Ishikawa (cell line): ENCODE measurements around the gene BIRC3.
A peak's percentile ranks its signal among the peaks of the same experiment; 100 is the strongest.

Experiments used
- CREB1 ChIP-seq: IDR thresholded peaks from 2 replicates; pipeline ENCODE4 v1.6.1; 2012; ENCODE audit warnings: low read depth
- EP300 ChIP-seq: IDR thresholded peaks from 2 replicates; pipeline ENCODE4 v1.6.1; 2012; ENCODE audit warnings: borderline replicate concordance
- FOXM1 ChIP-seq: IDR thresholded peaks from 2 replicates; pipeline ENCODE4 v1.6.1; 2012; ENCODE audit warnings: low read depth, borderline replicate concordance
- MAX ChIP-seq: IDR thresholded peaks from 2 replicates; pipeline ENCODE4 v1.6.1; 2012
- NFIC ChIP-seq: IDR thresholded peaks from 2 replicates; pipeline ENCODE4 v1.6.1; 2012
- REST ChIP-seq: IDR thresholded peaks from 2 replicates; pipeline ENCODE4 v1.6.1; 2012; ENCODE audit warnings: low read depth, mild to moderate bottlenecking
- TAF1 ChIP-seq: IDR thresholded peaks from 2 replicates; pipeline ENCODE4 v1.6.1; 2012; ENCODE audit warnings: low read depth, mild to moderate bottlenecking
- TCF12 ChIP-seq: IDR thresholded peaks from 2 replicates; pipeline ENCODE4 v1.6.1; 2012; ENCODE audit warnings: low read depth
- TEAD4 ChIP-seq: IDR thresholded peaks from 2 replicates; pipeline ENCODE4 v1.6.1; 2012
- YY1 ChIP-seq: IDR thresholded peaks from 2 replicates; pipeline ENCODE4 v1.6.1; 2012; ENCODE audit warnings: low read depth
- ZBTB7A ChIP-seq: IDR thresholded peaks from 2 replicates; pipeline ENCODE4 v1.6.1; 2012; ENCODE audit warnings: low read depth

DNA sequence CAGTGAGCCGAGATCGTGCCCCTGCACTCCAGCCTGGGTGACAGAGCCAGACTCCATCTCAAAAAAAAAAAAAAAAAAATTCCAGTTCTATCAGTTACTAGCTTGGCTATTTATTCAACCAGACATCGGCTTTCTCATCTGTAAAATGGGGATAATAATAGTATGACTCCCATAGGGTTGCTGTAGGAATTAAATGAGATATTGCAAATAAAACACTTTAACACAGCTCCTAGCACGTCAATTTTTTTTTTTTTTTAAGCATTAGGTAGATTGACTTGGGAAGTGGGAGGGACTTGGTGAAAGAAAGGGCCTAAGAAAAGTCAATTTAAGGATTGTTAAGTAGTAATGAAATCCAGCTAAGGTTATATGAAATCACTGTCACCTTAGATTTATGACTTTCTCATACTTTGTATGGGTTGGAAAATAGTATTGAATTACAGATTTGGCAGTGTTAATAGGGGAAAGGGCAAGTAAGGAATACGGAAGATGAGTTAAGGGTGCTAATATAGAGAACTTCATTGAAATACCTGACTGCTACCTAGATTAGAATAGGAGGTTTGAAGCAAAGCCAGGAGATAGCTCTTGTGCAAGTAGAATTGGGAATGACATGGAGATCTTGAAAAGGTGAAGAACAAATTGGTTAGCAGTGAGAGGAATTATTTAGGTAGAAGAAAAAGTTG is 58.6 kb downstream of the BIRC3 start:
- TF ChIP-seq EP300 (no peak), REST (no peak), YY1 (no peak), TCF12 (no peak), TAF1 (no peak), NFIC (peak; percentile 14; the same call in 1 of the 2 replicates), CREB1 (no peak), TEAD4 (no peak), MAX (no peak), FOXM1 (no peak), ZBTB7A (no peak)
